ENCODE results near the gene MYO9A.

DNA sequence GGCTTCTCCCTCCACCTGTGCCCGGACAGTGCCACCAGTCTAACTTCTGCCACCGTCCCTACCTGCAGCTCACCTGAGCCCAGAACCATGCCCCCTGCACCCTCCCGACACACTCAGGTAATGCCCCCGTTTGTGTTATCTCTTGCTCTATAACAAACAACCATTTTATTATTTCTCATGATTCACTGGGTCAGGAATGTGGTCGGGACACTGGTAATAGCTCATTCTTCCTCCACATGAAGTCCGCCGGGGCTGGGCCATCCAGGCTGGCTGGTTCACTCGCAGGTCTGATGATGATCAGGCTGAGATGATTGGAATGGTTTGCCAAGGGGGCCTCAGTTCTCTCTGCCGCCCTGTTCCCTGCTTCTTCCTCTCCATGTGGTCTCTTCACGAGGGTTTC, 327.9 kb downstream of the MYO9A start:
- TF ChIP-seq, protein P1, sequence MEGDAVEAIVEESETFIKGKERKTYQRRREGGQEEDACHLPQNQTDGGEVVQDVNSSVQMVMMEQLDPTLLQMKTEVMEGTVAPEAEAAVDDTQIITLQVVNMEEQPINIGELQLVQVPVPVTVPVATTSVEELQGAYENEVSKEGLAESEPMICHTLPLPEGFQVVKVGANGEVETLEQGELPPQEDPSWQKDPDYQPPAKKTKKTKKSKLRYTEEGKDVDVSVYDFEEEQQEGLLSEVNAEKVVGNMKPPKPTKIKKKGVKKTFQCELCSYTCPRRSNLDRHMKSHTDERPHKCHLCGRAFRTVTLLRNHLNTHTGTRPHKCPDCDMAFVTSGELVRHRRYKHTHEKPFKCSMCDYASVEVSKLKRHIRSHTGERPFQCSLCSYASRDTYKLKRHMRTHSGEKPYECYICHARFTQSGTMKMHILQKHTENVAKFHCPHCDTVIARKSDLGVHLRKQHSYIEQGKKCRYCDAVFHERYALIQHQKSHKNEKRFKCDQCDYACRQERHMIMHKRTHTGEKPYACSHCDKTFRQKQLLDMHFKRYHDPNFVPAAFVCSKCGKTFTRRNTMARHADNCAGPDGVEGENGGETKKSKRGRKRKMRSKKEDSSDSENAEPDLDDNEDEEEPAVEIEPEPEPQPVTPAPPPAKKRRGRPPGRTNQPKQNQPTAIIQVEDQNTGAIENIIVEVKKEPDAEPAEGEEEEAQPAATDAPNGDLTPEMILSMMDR (IDR thresholded peaks at IDR 0.05), result no peak
- no peak for TF ChIP-seq POLR2A (IDR thresholded peaks at IDR 0.05)

Data from heart left ventricle (tissue), 13 donors.